ENCODE results near the gene LY6G6F.

GRCh38 chr6:31737315-31737990, 30.8 kb downstream of the LY6G6F start:
- TF ChIP-seq CTBP1 (IDR thresholded peaks at IDR 0.05; ENCODE audit: borderline replicate concordance) (no peak), FOXM1 (IDR thresholded peaks at IDR 0.05; ENCODE audit: borderline replicate concordance) (no peak), PKNOX1 (IDR thresholded peaks at IDR 0.05) (no peak), BHLHE40 (IDR thresholded peaks at IDR 0.05; ENCODE audit: borderline replicate concordance) (no peak), LEF1 (IDR thresholded peaks at IDR 0.05; ENCODE audit: borderline replicate concordance) (no peak), FOXA1 (IDR thresholded peaks at IDR 0.05) (no peak), ARNT (IDR thresholded peaks at IDR 0.05) (no peak), TARDBP (IDR thresholded peaks at IDR 0.05) (no peak), SP1 (IDR thresholded peaks at IDR 0.05) (no peak)

Measured in HEK293T (cell line).